SK-N-SH (cell line): ENCODE measurements around the gene ZKSCAN1. TPM values are rescaled to one million over a fixed set of nuclear protein-coding genes. Genes with fewer than 3 reads are reported as not detected.
A peak's percentile ranks its signal among the peaks of the same experiment; 100 is the strongest.

Experiments used
- CTCF ChIA-PET: fragments of 300-600, 350-600 bp; formaldehyde crosslinking; extraction: SDS; loops from one replicate; lab custom pipeline; 2021; lab: Yijun Ruan, JAX
- POLR2A ChIA-PET: fragments of 350-600 bp; sonication (Branson Sonifier 250); formaldehyde crosslinking; extraction: SDS; loops from one replicate; lab custom pipeline; 2020; ENCODE audit warnings: antibody characterized with exemption, inconsistent platforms; lab: Yijun Ruan, JAX
- DNase-seq: peaks from one replicate; pipeline ENCODE4 v3.0.0; 2012
- H2AFZ ChIP-seq: fragments of 200-600 bp; sonication (generic); 2 replicates; pipeline ENCODE4 v1.8.1; 2016; ENCODE audit warnings: antibody characterized with exemption, mild to moderate bottlenecking, low read depth
- H3F3A ChIP-seq: fragments of 200-600 bp; sonication (generic); replicated peaks from 2 replicates; pipeline ENCODE3; 2016; ENCODE audit warnings: antibody characterized with exemption, mild to moderate bottlenecking; ENCODE audit not compliant: insufficient read depth
- H3K27ac ChIP-seq, 2 experiments: fragments of 200-500 bp in 1 of 2; fragments of 200-600 bp in 1 of 2; sonication (Bioruptor generic) in 1 of 2; sonication (generic), shearing (Covaris generic) in 1 of 2; 2 replicates each; pipeline versions ENCODE4 v1.5.1 to v1.6.1; 2014 to 2016; ENCODE audit warnings: low read depth in 2 of 2, inconsistent platforms in 1 of 2, low read length in 1 of 2, mild to moderate bottlenecking in 1 of 2, mixed read lengths in 1 of 2
- H3K27me3 ChIP-seq: fragments of 200-600 bp; sonication (generic), shearing (Covaris generic); 2 replicates; pipeline ENCODE4 v1.6.1; 2016; ENCODE audit warnings: mixed run types; ENCODE audit not compliant: insufficient read depth
- H3K36me3 ChIP-seq, 2 experiments: fragments of 200-500 bp in 1 of 2; fragments of 200-600 bp in 1 of 2; sonication (Bioruptor generic) in 1 of 2; sonication (generic) in 1 of 2; replicated peaks in 1 of 2; 2 replicates each; pipeline versions ENCODE3 to v1.5.1; 2014 to 2016; ENCODE audit warnings: low read length in 1 of 2, mild to moderate bottlenecking in 1 of 2; ENCODE audit not compliant: insufficient read depth in 2 of 2, control insufficient read depth in 1 of 2
- H3K4me1 ChIP-seq, 2 experiments: fragments of 200-500 bp in 1 of 2; fragments of 200-600 bp in 1 of 2; sonication (Bioruptor generic) in 1 of 2; sonication (generic), shearing (Covaris generic) in 1 of 2; 2 replicates each; pipeline versions ENCODE4 v1.5.1 to v1.6.1; 2014 to 2016; ENCODE audit warnings: low read depth in 1 of 2, low read length in 1 of 2, mixed run types in 1 of 2; ENCODE audit not compliant: insufficient read depth in 2 of 2, control insufficient read depth in 1 of 2
- H3K4me2 ChIP-seq: fragments of 200-600 bp; sonication (generic), shearing (Covaris generic); 2 replicates; pipeline ENCODE4 v1.6.1; 2017; ENCODE audit warnings: mixed run types
- H3K4me3 ChIP-seq, 2 experiments: fragments of 200-500 bp in 1 of 2; fragments of 200-600 bp in 1 of 2; sonication (Bioruptor generic) in 1 of 2; sonication (generic), shearing (Covaris generic) in 1 of 2; 2 replicates each; pipeline versions ENCODE4 v1.5.1 to v1.8.1; 2014 to 2016; ENCODE audit warnings: low read depth in 2 of 2, inconsistent platforms in 1 of 2, low read length in 1 of 2, mild to moderate bottlenecking in 1 of 2, mixed read lengths in 1 of 2, moderate library complexity in 1 of 2
- H3K79me2 ChIP-seq: fragments of 200-600 bp; sonication (generic); 2 replicates; pipeline ENCODE4 v1.8.1; 2017; ENCODE audit warnings: mild to moderate bottlenecking; ENCODE audit not compliant: insufficient read depth
- H3K9ac ChIP-seq: fragments of 200-600 bp; sonication (generic); 2 replicates; pipeline ENCODE4 v1.6.1; 2017; ENCODE audit warnings: mixed run types
- H3K9me2 ChIP-seq: fragments of 200-600 bp; sonication (generic); 2 replicates; pipeline ENCODE4 v1.6.1; 2017; ENCODE audit warnings: mixed run types
- H3K9me3 ChIP-seq: fragments of 200-600 bp; sonication (generic); 2 replicates; pipeline ENCODE4 v1.6.1; 2017; ENCODE audit warnings: mixed run types, mild to moderate bottlenecking, moderate library complexity
- H4K20me1 ChIP-seq: fragments of 200-600 bp; sonication (generic); 2 replicates; pipeline ENCODE4 v1.6.1; 2017; ENCODE audit warnings: mild to moderate bottlenecking, mixed run types; ENCODE audit not compliant: insufficient read depth
- ELF1 ChIP-seq: IDR thresholded peaks from 2 replicates; pipeline ENCODE4 v1.4.0; 2012
- EP300 ChIP-seq, 2 experiments: IDR thresholded peaks; 2 replicates each; pipeline versions ENCODE4 v1.4.0 to v1.6.1; 2012; ENCODE audit warnings: borderline replicate concordance in 1 of 2, low read depth in 1 of 2, low read length in 1 of 2
- EZH2phosphoT487 ChIP-seq: fragments of 200-600 bp; sonication (generic); IDR thresholded peaks from 2 replicates; pipeline ENCODE4 v1.6.1; 2017; ENCODE audit warnings: low read depth, mixed run types, mild to moderate bottlenecking, antibody characterized with exemption, moderate library complexity, borderline replicate concordance
- FOSL2 ChIP-seq: IDR thresholded peaks from 2 replicates; pipeline ENCODE4 v1.4.0; 2012; ENCODE audit warnings: low read depth, mild to moderate bottlenecking, moderate library complexity, borderline replicate concordance
- FOXJ3 ChIP-seq: sonication (generic); formaldehyde crosslinking; IDR thresholded peaks from 2 replicates; pipeline ENCODE4 v1.5.1; 2020; ENCODE audit warnings: mild to moderate bottlenecking, missing genetic modification reagents
- GABPA ChIP-seq: IDR thresholded peaks from 2 replicates; pipeline ENCODE4 v1.4.0; 2012; ENCODE audit warnings: low read depth, mild to moderate bottlenecking
- GATA2 ChIP-seq: sonication (generic); formaldehyde crosslinking; IDR thresholded peaks from 2 replicates; pipeline ENCODE4 v1.5.0; 2020; ENCODE audit warnings: mild to moderate bottlenecking, missing genetic modification reagents
- IRF3 ChIP-seq: fragments of 150-350 bp; IDR thresholded peaks from 2 replicates; pipeline ENCODE4 v1.6.1; 2016; ENCODE audit warnings: mild to moderate bottlenecking, low read depth, low read length
- JUND ChIP-seq: IDR thresholded peaks from 2 replicates; pipeline ENCODE4 v1.4.0; 2012
- MEF2A ChIP-seq: IDR thresholded peaks from 2 replicates; pipeline ENCODE4 v1.4.0; 2012; ENCODE audit warnings: low read depth, borderline replicate concordance
- NFIC ChIP-seq: IDR thresholded peaks from 2 replicates; pipeline ENCODE4 v1.4.0; 2012; ENCODE audit warnings: borderline replicate concordance
- NRF1 ChIP-seq: IDR thresholded peaks from 2 replicates; pipeline ENCODE4 v1.6.1; 2012; ENCODE audit warnings: low read depth, mild to moderate bottlenecking, low read length
- POLR2AphosphoS5 ChIP-seq: IDR thresholded peaks from 2 replicates; pipeline ENCODE4 v1.6.1; 2012; ENCODE audit warnings: low read depth, low read length
- RAD21 ChIP-seq: IDR thresholded peaks from 2 replicates; pipeline ENCODE4 v1.6.1; 2012; ENCODE audit warnings: mild to moderate bottlenecking, low read length
- RCOR1 ChIP-seq: fragments of 150-350 bp; IDR thresholded peaks from 2 replicates; pipeline ENCODE4 v1.6.1; 2017; ENCODE audit warnings: antibody characterized with exemption, low read length
- RFX5 ChIP-seq: IDR thresholded peaks from 2 replicates; pipeline ENCODE4 v1.6.1; 2012; ENCODE audit warnings: mild to moderate bottlenecking, improper control_type of control experiment, low read length
- RXRA ChIP-seq: IDR thresholded peaks from 2 replicates; pipeline ENCODE4 v1.4.0; 2012; ENCODE audit warnings: low read depth, mild to moderate bottlenecking, borderline replicate concordance
- SIN3A ChIP-seq: IDR thresholded peaks from 2 replicates; pipeline ENCODE4 v1.6.1; 2012; ENCODE audit warnings: low read depth, mild to moderate bottlenecking, low read length, moderate library complexity, borderline replicate concordance
- SMC3 ChIP-seq: IDR thresholded peaks from 2 replicates; pipeline ENCODE4 v1.6.1; 2012; ENCODE audit warnings: low read depth, low read length, improper control_type of control experiment
- TCF12 ChIP-seq: IDR thresholded peaks from 2 replicates; pipeline ENCODE4 v1.4.0; 2012
- TEAD4 ChIP-seq: IDR thresholded peaks from 2 replicates; pipeline ENCODE4 v1.4.0; 2012; ENCODE audit warnings: mild to moderate bottlenecking, borderline replicate concordance; ENCODE audit not compliant: insufficient read depth
- USF1 ChIP-seq: IDR thresholded peaks from 2 replicates; pipeline ENCODE4 v1.4.0; 2012; ENCODE audit warnings: low read depth, borderline replicate concordance
- YY1 ChIP-seq: IDR thresholded peaks from 2 replicates; pipeline ENCODE4 v1.4.0; 2012; ENCODE audit warnings: low read depth, mild to moderate bottlenecking
- WGBS: methylation state at CpG from one replicate; pipeline ENCODE4 v1.1.6; 2017; ENCODE audit warnings: low lambda C conversion rate; 5-methylcytosine and 5-hydroxymethylcytosine counted together
- polyA plus RNA-seq, 3 experiments: library from polyadenylated mRNA; depleted of rRNA; stranded (reverse); fragments of >200 nt; gene quantifications; 2 replicates each; pipeline ENCODE4 v1.2.3, GENCODE V29; 2012
- TF ChIP-seq, protein P1 (sequence below): fragments of 150-350 bp; IDR thresholded peaks from 2 replicates; pipeline ENCODE4 v1.6.1; 2017; ENCODE audit warnings: antibody characterized with exemption, low read length, low read depth, borderline replicate concordance
- TF ChIP-seq, protein P2 (sequence below): IDR thresholded peaks from 2 replicates; pipeline ENCODE4 v1.6.1; 2012; ENCODE audit warnings: mild to moderate bottlenecking, low read depth, low read length, moderate library complexity
- TF ChIP-seq, protein P3 (sequence below): fragments of 200-600 bp; sonication (generic); IDR thresholded peaks from 2 replicates; pipeline ENCODE4 v1.6.1; 2017; ENCODE audit warnings: antibody characterized with exemption, mild to moderate bottlenecking, moderate library complexity

The ZKSCAN1 gene
- polyA plus RNA-seq, 1 of the 3 experiments (the other 2 are of a cell fraction): 21.1 TPM

- POLR2A ChIA-PET: interaction anchor here (1.6 kb wide), 1 partner anchor 20 kb away, joined by 3 read pairs; the partner anchor contains the start of gene ZKSCAN1
- Histone ChIP-seq H3K36me3 (peaks cover 54 to 65% of the 10 kb centered on the region in 2 experiments), H3F3A (peaks cover 24% of the 10 kb centered on the region)
- no peak for TF ChIP-seq RAD21
- TF ChIP-seq, protein P1, sequence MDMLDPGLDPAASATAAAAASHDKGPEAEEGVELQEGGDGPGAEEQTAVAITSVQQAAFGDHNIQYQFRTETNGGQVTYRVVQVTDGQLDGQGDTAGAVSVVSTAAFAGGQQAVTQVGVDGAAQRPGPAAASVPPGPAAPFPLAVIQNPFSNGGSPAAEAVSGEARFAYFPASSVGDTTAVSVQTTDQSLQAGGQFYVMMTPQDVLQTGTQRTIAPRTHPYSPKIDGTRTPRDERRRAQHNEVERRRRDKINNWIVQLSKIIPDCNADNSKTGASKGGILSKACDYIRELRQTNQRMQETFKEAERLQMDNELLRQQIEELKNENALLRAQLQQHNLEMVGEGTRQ: no peak
- peak in 1 of 2 experiments; percentile 36; a peak in 1 of 4 replicates for TF ChIP-seq EP300 (IDR thresholded peaks at IDR 0.05; ENCODE audit: borderline replicate concordance in 1 of 2, low read depth in 1 of 2, low read length in 1 of 2)
- TF ChIP-seq, protein P2, sequence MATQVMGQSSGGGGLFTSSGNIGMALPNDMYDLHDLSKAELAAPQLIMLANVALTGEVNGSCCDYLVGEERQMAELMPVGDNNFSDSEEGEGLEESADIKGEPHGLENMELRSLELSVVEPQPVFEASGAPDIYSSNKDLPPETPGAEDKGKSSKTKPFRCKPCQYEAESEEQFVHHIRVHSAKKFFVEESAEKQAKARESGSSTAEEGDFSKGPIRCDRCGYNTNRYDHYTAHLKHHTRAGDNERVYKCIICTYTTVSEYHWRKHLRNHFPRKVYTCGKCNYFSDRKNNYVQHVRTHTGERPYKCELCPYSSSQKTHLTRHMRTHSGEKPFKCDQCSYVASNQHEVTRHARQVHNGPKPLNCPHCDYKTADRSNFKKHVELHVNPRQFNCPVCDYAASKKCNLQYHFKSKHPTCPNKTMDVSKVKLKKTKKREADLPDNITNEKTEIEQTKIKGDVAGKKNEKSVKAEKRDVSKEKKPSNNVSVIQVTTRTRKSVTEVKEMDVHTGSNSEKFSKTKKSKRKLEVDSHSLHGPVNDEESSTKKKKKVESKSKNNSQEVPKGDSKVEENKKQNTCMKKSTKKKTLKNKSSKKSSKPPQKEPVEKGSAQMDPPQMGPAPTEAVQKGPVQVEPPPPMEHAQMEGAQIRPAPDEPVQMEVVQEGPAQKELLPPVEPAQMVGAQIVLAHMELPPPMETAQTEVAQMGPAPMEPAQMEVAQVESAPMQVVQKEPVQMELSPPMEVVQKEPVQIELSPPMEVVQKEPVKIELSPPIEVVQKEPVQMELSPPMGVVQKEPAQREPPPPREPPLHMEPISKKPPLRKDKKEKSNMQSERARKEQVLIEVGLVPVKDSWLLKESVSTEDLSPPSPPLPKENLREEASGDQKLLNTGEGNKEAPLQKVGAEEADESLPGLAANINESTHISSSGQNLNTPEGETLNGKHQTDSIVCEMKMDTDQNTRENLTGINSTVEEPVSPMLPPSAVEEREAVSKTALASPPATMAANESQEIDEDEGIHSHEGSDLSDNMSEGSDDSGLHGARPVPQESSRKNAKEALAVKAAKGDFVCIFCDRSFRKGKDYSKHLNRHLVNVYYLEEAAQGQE: no peak
- TF ChIP-seq IRF3: no peak
- peak; percentile 64 for TF ChIP-seq TCF12
- TF ChIP-seq SIN3A: no peak
- no peak for TF ChIP-seq USF1
- TF ChIP-seq RXRA: no peak
- TF ChIP-seq NFIC: no peak; the same call in 1 of the 2 replicates
- no peak for TF ChIP-seq SMC3
- no peak for TF ChIP-seq EZH2phosphoT487
- no peak for TF ChIP-seq NRF1
- TF ChIP-seq POLR2AphosphoS5: no peak
- no peak for TF ChIP-seq GABPA
- TF ChIP-seq MEF2A: no peak
- TF ChIP-seq TEAD4: peak; percentile 76; the same call in 1 of the 2 replicates
- no peak for TF ChIP-seq YY1
- no peak for TF ChIP-seq RCOR1
- no peak for TF ChIP-seq ELF1
- no peak for TF ChIP-seq FOXJ3
- TF ChIP-seq JUND: peak; percentile 77
- no peak for TF ChIP-seq GATA2 (CRISPR knock-in tag)
- TF ChIP-seq, protein P3, sequence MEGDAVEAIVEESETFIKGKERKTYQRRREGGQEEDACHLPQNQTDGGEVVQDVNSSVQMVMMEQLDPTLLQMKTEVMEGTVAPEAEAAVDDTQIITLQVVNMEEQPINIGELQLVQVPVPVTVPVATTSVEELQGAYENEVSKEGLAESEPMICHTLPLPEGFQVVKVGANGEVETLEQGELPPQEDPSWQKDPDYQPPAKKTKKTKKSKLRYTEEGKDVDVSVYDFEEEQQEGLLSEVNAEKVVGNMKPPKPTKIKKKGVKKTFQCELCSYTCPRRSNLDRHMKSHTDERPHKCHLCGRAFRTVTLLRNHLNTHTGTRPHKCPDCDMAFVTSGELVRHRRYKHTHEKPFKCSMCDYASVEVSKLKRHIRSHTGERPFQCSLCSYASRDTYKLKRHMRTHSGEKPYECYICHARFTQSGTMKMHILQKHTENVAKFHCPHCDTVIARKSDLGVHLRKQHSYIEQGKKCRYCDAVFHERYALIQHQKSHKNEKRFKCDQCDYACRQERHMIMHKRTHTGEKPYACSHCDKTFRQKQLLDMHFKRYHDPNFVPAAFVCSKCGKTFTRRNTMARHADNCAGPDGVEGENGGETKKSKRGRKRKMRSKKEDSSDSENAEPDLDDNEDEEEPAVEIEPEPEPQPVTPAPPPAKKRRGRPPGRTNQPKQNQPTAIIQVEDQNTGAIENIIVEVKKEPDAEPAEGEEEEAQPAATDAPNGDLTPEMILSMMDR: no peak
- no peak for TF ChIP-seq RFX5
- TF ChIP-seq FOSL2: peak; percentile 74
Observed at GRCh38 chr7:100034871-100035510, 19.6 kb downstream of the ZKSCAN1 start.

More at GRCh38 chr7:100034871-100035510, 19.6 kb downstream of the ZKSCAN1 start:
- DNase-seq: no peak
- H3K9ac ChIP-seq: peak overlapping the region; percentile 17; the same call in 1 of the 2 replicates
- H3K4me3 ChIP-seq: no peak overlapping the region
- CTCF ChIA-PET: interaction anchor here (0.6 kb wide), 1 partner anchor 9 kb away, joined by 3 read pairs; no protein-coding TSS in a partner anchor
- peak overlapping the region; percentile 5 to 76; a peak in 3 of 4 replicates for H3K27ac ChIP-seq
- H2AFZ ChIP-seq: no peak overlapping the region
- H4K20me1 ChIP-seq: no peaks in the 10 kb centered on the region
- peaks cover 6% of the 10 kb centered on the region; the same call in 1 of the 2 replicates for H3K79me2 ChIP-seq
- 66% methylated on average over 8 of the region's 8 CpGs for WGBS
- H3K27me3 ChIP-seq: no peaks in the 10 kb centered on the region
- no peaks in the 10 kb centered on the region for H3K9me2 ChIP-seq
- H3K4me1 ChIP-seq: no peaks in the 10 kb centered on the region
- no peak overlapping the region for H3K4me2 ChIP-seq
- no peaks in the 10 kb centered on the region for H3K9me3 ChIP-seq
